SK-N-MC (cell line): ENCODE measurements around the gene RSRC1.

Experiments used
- DNase-seq: peaks from one replicate; pipeline ENCODE4 v3.0.0-alpha.2; 2011; ENCODE audit warnings: low read depth, low spot score
- H3K27ac ChIP-seq: fragments of 200-600 bp; sonication (generic); 2 replicates; pipeline ENCODE4 v1.5.1; 2016; ENCODE audit warnings: mixed run types
- H3K36me3 ChIP-seq: fragments of 200-600 bp; sonication (generic); 2 replicates; pipeline ENCODE4 v1.6.1; 2017; ENCODE audit warnings: antibody characterized with exemption, low read length, mixed read lengths; ENCODE audit not compliant: insufficient read depth
- H3K4me3 ChIP-seq: fragments of 200-600 bp; sonication (generic); 2 replicates; pipeline ENCODE4 v1.5.1; 2016
- H3K9ac ChIP-seq: fragments of 200-600 bp; sonication (generic); 2 replicates; pipeline ENCODE4 v1.8.0; 2017; ENCODE audit warnings: mixed run types, mixed read lengths; ENCODE audit not compliant: insufficient read length
- H3K9me3 ChIP-seq: fragments of 200-600 bp; sonication (generic); 2 replicates; pipeline ENCODE4 v1.6.1; 2017; ENCODE audit warnings: low read depth, mild to moderate bottlenecking, antibody characterized with exemption, low read length, moderate library complexity, mixed read lengths
- EZH2 ChIP-seq: fragments of 200-600 bp; sonication (generic); IDR thresholded peaks from one replicate; pipeline ENCODE4 v1.6.1; 2017; ENCODE audit warnings: antibody characterized with exemption
- FOXP2 ChIP-seq: optimal IDR thresholded peaks from 2 replicates; pipeline ENCODE3; 2011; ENCODE audit warnings: mild to moderate bottlenecking, moderate library complexity; ENCODE audit not compliant: insufficient read depth; ENCODE audit errors: extremely low read length, control extremely low read depth
- POLR2AphosphoS5 ChIP-seq: IDR thresholded peaks from 2 replicates; pipeline ENCODE4 v1.6.1; 2012; ENCODE audit warnings: mild to moderate bottlenecking, low read depth, low read length, borderline replicate concordance

The RSRC1 gene

GRCh38 chr3:158165730-158166129 is 55.8 kb downstream of the RSRC1 start:
- Histone ChIP-seq H3K9ac (no peak overlapping the region), H3K36me3 (no peaks in the 10 kb centered on the region; the same call in none of the 2 replicates), H3K27ac (peak overlapping the region; percentile 37; the same call in 1 of the 2 replicates), H3K9me3 (no peaks in the 10 kb centered on the region), H3K4me3 (no peak overlapping the region)
- TF ChIP-seq FOXP2, result no peak
- no peak for TF ChIP-seq EZH2
- TF ChIP-seq POLR2AphosphoS5, result no peak
- DNase-seq, result no peak

DNA sequence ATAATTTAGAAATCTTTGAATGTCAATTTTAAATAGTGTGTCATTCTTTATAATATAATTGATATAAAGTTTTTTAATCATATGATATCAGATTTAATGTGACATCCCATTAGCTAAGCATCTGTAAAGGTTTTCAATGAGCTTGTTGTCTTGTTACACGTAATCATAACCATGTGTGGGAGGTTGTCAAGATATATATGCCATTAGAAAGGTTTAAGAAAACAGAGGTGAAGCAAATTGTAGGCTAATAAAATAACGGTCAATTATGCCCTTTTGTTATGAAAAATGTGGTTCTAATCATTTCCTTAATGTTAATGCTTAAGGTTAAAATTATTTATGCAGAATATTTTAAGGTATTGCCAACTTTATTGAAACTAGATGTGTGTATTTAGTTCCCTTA is 56.3 kb downstream of the RSRC1 start:
- Histone ChIP-seq H3K4me3 (peak overlapping the region; percentile 40), H3K9me3 (no peaks in the 10 kb centered on the region), H3K27ac (peak overlapping the region; percentile 34; the same call in 1 of the 2 replicates), H3K36me3 (peaks cover 3% of the 10 kb centered on the region), H3K9ac (no peak overlapping the region)
- no peak for DNase-seq
- no peak for TF ChIP-seq EZH2
- TF ChIP-seq FOXP2, result no peak
- no peak; the same call in 1 of the 2 replicates for TF ChIP-seq POLR2AphosphoS5

GRCh38 chr3:158167737-158168557 is 58.1 kb downstream of the RSRC1 start:
- TF ChIP-seq FOXP2 (peak; percentile 47), POLR2AphosphoS5 (no peak; the same call in 1 of the 2 replicates)
- H3K27ac ChIP-seq, result peak overlapping the region; percentile 33; the same call in 1 of the 2 replicates
- no peak overlapping the region for H3K4me3 ChIP-seq
- no peak overlapping the region for H3K9ac ChIP-seq
- H3K36me3 ChIP-seq, result peaks cover 3% of the 10 kb centered on the region
- no peaks in the 10 kb centered on the region for H3K9me3 ChIP-seq
- DNase-seq, result peak; percentile 52

DNA sequence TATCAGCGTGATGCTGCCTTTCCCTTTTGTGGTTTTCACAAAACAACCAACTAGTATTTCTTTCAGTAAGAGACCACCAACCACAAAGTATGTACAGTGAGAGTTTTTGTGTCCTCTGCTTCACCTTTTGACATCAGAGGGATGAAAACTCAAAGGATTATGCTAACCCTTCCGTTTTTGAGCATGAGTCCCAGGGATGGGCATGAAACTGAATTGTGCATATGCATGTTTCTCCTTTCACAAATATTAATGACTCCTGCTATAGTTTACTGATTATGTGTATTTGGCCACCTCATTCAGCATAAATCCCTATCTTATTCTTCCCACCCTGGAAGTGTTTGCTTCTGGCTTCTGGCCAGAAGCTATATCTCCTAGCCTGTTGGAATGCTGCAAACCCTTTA is 59.2 kb downstream of the RSRC1 start:
- Histone ChIP-seq H3K27ac (peak overlapping the region; percentile 33; the same call in 1 of the 2 replicates), H3K4me3 (no peak overlapping the region), H3K9me3 (no peaks in the 10 kb centered on the region), H3K9ac (no peak overlapping the region), H3K36me3 (peaks cover 3% of the 10 kb centered on the region)
- DNase-seq, result no peak
- TF ChIP-seq POLR2AphosphoS5 (no peak), FOXP2 (no peak), EZH2 (no peak)

- Histone ChIP-seq H3K9ac (no peak overlapping the region), H3K36me3 (no peaks in the 10 kb centered on the region; the same call in 1 of the 2 replicates), H3K4me3 (no peak overlapping the region), H3K9me3 (no peaks in the 10 kb centered on the region), H3K27ac (no peak overlapping the region)
- TF ChIP-seq EZH2 (no peak), FOXP2 (no peak), POLR2AphosphoS5 (no peak)
- no peak for DNase-seq
Measured at GRCh38 chr3:158181096-158181495, 71.2 kb downstream of the RSRC1 start.

DNA sequence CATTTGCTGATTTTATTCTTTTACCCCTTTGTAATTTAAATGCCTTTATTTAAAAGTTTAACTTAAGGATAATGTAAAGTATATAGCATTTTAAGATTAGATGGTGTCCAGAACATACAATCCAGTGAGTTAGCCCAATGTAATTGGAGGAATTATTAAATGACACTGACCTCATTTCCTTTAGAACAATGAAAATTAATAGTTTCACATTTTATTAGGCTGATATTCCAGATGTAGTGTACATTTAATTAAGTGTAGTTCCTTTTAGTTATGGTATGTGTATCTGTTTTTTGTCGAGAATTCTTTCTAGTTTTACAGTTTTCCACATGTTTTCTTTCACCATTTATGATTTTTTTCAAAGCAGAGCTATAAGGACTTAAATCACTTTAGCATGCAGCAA is 75.8 kb downstream of the RSRC1 start:
- no peak for DNase-seq
- TF ChIP-seq POLR2AphosphoS5 (no peak), EZH2 (no peak), FOXP2 (no peak)

DNA sequence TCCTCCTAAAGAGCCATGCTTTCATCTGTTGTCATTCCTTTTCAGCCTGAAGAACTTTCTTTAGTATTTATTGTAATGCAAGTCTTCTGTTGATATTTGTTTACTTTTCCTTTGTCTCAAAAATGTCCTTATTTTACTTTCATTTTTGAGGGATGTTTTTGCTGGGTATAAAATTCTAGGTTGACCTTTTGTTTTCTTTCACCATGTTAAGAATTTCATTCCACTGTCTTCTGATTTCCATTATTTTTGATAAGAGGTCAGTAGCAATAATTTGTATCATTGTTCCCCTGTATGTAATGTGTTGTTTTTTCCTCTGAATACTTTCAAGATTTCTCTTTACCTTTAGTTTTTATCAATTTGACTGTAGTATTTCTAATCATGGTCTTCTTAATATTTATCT is 91.1 kb downstream of the RSRC1 start:
- no peak for TF ChIP-seq EZH2
- no peak for TF ChIP-seq FOXP2
- TF ChIP-seq POLR2AphosphoS5, result no peak
- Histone ChIP-seq H3K27ac (no peak overlapping the region), H3K4me3 (no peak overlapping the region), H3K36me3 (peaks cover 19% of the 10 kb centered on the region), H3K9ac (no peak overlapping the region), H3K9me3 (peaks cover 16% of the 10 kb centered on the region)
- DNase-seq, result no peak

More for the DNA sequence above, 75.8 kb downstream of the RSRC1 start:
- Histone ChIP-seq H3K9ac (no peak overlapping the region), H3K36me3 (no peaks in the 10 kb centered on the region), H3K4me3 (peak overlapping the region; percentile 21; the same call in 1 of the 2 replicates), H3K27ac (peak overlapping the region; percentile 51), H3K9me3 (no peaks in the 10 kb centered on the region; the same call in 1 of the 2 replicates)

GRCh38 chr3:158205324-158205723 is 95.4 kb downstream of the RSRC1 start:
- Histone ChIP-seq H3K36me3 (peaks cover 19% of the 10 kb centered on the region), H3K27ac (no peak overlapping the region), H3K9ac (no peak overlapping the region), H3K4me3 (no peak overlapping the region), H3K9me3 (peaks cover 12% of the 10 kb centered on the region)
- no peak for DNase-seq
- no peak for TF ChIP-seq POLR2AphosphoS5
- no peak for TF ChIP-seq EZH2
- no peak for TF ChIP-seq FOXP2

- Histone ChIP-seq H3K9ac (no peak overlapping the region), H3K4me3 (no peak overlapping the region), H3K36me3 (peaks cover 14% of the 10 kb centered on the region), H3K27ac (no peak overlapping the region), H3K9me3 (peaks cover 7% of the 10 kb centered on the region)
- TF ChIP-seq EZH2 (no peak), FOXP2 (no peak), POLR2AphosphoS5 (no peak)
- DNase-seq, result no peak
Measured at GRCh38 chr3:158205994-158206393, 96.1 kb downstream of the RSRC1 start.
